Adipocyte (in vitro differentiated cells): ENCODE measurements around the gene DPP4.

Experiments used
- DNase-seq: peaks from one replicate; pipeline ENCODE4 v3.0.0-alpha.2; 2015; ENCODE audit warnings: low read depth
- H3K27me3 ChIP-seq: replicated peaks from 2 replicates; pipeline ENCODE4 v1.7.0; 2013; ENCODE audit warnings: mild to moderate bottlenecking, low read length, moderate library complexity; ENCODE audit not compliant: control insufficient read depth, insufficient read depth
- H3K36me3 ChIP-seq: 2 replicates; pipeline ENCODE4 v1.7.0; 2013; ENCODE audit warnings: low read length, mild to moderate bottlenecking, moderate library complexity; ENCODE audit not compliant: control insufficient read depth, insufficient read depth, severe bottlenecking
- H3K4me1 ChIP-seq: 2 replicates; pipeline ENCODE4 v1.7.0; 2013; ENCODE audit warnings: mild to moderate bottlenecking, low read length, moderate library complexity; ENCODE audit not compliant: control insufficient read depth, insufficient read depth
- H3K4me3 ChIP-seq: 2 replicates; pipeline ENCODE4 v1.7.0; 2013; ENCODE audit warnings: mild to moderate bottlenecking, low read length, moderate library complexity
- H3K9ac ChIP-seq: 2 replicates; pipeline ENCODE4 v1.7.0; 2013; ENCODE audit warnings: mild to moderate bottlenecking, low read length, moderate library complexity
- H3K9me3 ChIP-seq: 2 replicates; pipeline ENCODE4 v1.7.0; 2013; ENCODE audit warnings: mild to moderate bottlenecking, low read length, moderate library complexity; ENCODE audit not compliant: control insufficient read depth

Gene DPP4

DNA sequence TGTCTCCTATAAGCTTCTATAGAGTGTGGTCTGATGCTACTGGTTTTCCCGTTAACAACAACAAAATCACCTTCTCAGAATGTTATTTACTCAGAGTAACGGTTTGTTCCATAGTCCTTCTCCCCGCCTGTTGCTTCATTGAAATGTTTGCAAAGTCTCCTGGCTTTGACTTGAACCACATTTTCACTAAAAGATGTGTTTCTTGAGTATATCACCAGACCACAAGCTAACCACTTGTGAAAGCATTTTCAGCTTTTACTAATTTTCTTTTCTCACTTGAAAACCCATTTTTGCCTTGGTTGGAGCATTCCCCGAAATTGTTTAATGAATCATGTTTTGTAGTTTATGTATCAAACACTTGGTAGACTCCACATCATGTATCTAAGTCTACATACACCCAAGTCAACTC is 121.2 kb downstream of the DPP4 start:
- H3K9ac ChIP-seq, result no peak overlapping the region
- H3K4me3 ChIP-seq, result no peak overlapping the region
- no peaks in the 10 kb centered on the region for H3K4me1 ChIP-seq
- peaks cover 2% of the 10 kb centered on the region for H3K27me3 ChIP-seq
- no peaks in the 10 kb centered on the region for H3K36me3 ChIP-seq
- no peaks in the 10 kb centered on the region for H3K9me3 ChIP-seq
- DNase-seq, result no peak

DNA sequence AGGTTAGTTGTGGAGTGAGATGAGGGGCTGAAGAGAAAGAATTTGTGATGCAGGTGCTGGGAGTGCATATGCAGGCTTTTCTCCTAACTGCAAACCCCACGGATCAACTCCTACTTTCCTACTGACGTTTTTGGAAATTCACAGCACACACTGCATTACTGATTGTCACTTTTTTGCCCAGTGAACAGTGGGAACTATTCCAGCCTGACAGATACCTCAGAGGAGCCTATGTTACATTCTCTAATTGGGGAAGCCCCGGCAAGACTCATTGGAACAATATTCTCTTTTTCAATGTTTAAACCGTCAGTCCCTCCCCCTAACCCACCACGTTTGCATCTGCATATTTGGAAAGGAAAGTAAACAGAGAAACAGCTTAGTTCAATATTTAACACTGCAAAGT is 126.2 kb downstream of the DPP4 start:
- H3K9me3 ChIP-seq, result no peaks in the 10 kb centered on the region
- H3K27me3 ChIP-seq, result peaks cover 2% of the 10 kb centered on the region
- H3K9ac ChIP-seq, result no peak overlapping the region
- H3K4me3 ChIP-seq, result no peak overlapping the region
- no peaks in the 10 kb centered on the region for H3K4me1 ChIP-seq
- DNase-seq, result no peak
- no peaks in the 10 kb centered on the region for H3K36me3 ChIP-seq

DNA sequence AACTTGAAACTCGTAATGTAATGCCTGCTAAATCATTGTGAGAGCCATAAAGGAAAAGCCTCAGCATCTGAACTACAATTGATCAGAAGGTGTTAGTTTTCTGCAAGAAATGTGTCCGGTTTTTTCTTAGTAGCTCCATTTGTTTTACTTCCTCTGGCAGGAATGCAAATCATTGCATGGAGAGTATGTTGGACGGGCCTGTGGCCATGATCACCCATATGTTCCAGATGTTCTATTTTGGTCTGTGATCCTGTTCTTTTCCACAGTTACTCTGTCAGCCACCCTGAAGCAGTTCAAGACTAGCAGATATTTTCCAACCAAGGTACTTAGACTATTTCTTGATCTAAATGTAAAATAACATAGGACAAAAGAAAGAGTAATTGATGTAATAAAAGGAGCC is 126.6 kb downstream of the DPP4 start:
- no peaks in the 10 kb centered on the region for H3K9me3 ChIP-seq
- peaks cover 2% of the 10 kb centered on the region for H3K27me3 ChIP-seq
- DNase-seq, result no peak
- no peak overlapping the region for H3K9ac ChIP-seq
- no peak overlapping the region for H3K4me3 ChIP-seq
- H3K36me3 ChIP-seq, result no peaks in the 10 kb centered on the region
- H3K4me1 ChIP-seq, result no peaks in the 10 kb centered on the region

DNA sequence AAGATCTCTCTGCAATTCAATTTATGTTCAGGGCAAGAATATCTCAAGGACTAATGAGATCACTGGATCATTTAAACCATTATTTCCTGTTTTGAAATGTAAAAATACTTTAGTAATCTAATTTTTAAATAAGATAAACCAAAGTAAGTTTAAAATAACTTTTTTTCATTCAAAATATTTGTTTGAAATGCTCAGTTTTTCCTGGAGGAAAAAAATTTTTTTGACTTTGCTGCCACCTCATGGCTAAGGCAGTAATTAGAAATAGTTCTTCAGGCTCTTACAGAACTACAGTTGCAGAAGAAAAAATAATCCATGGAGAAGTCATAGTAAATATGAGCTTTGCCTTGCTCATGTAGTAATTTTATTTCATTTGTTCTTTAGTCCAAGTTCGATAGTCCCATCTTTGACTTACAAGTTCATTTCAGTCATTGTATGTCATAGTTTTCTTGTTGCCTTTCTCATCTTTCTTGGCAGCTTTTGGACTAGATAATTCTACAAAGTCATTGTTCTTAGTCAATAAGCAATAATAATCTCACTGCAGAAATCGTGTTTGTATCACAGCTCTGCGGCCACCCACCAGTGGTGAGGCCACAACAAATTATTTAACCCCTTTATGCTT is 127.4 kb downstream of the DPP4 start:
- Histone ChIP-seq H3K36me3 (no peaks in the 10 kb centered on the region), H3K4me3 (no peak overlapping the region), H3K27me3 (peaks cover 2% of the 10 kb centered on the region), H3K4me1 (no peaks in the 10 kb centered on the region), H3K9me3 (no peaks in the 10 kb centered on the region), H3K9ac (no peak overlapping the region)
- peak; percentile 69 for DNase-seq

DNA sequence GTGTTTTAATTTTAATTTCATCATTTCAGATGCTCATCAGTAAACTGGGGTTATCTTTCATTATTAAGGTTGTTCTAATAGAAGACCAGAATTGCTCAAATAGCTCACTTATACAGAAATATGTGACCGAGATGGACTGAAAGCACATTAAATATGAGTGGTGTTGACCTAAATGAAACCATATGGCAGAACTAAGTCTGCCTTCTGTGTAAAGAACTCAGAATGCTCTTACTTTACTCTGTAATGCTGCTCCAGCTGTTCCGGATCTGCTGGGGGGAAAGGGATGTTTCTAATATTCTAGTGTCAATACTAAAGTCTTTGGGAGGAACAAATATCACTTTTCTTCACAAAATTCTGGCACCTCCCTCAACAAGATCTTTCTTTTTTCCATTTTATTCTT is 131.0 kb downstream of the DPP4 start:
- no peak overlapping the region for H3K9ac ChIP-seq
- H3K4me3 ChIP-seq, result no peak overlapping the region
- peaks cover 8% of the 10 kb centered on the region for H3K27me3 ChIP-seq
- no peaks in the 10 kb centered on the region for H3K4me1 ChIP-seq
- DNase-seq, result peak; percentile 53
- H3K36me3 ChIP-seq, result no peaks in the 10 kb centered on the region
- no peaks in the 10 kb centered on the region for H3K9me3 ChIP-seq
